ENCODE measurements around the gene AVEN. TPM values are rescaled to one million over a fixed set of nuclear protein-coding genes. Genes with fewer than 3 reads are reported as not detected.

Gene AVEN
- polyA plus RNA-seq, 1 of the 3 experiments (the other 2 are of a cell fraction) = 7.5 TPM

DNA sequence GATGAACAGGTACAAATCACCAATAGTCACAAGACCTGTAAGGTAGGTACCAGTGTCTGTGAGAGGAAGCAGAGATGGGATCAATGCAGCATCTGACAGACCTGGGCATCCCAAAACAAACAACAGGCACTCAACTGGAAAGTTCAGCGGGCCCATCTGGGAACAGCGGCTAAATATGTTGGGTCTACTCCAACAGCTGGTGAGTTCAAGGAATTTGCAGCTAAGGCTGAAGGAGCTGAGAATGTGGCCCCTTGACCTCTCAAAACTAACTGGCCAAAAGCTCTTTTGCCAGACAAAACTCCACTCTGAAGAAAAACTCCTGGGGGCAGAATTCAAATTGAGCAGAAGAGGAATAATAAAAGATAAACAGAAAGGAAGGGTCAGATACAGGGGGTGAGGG, 24.4 kb downstream of the AVEN start:
- Histone ChIP-seq H3F3A (replicated peaks; ENCODE audit: insufficient read depth) (no peaks in the 10 kb centered on the region), H3K9me3 (no peaks in the 10 kb centered on the region), H4K20me1 (ENCODE audit: insufficient read depth) (no peaks in the 10 kb centered on the region), H3K27me3 (ENCODE audit: insufficient read depth) (no peaks in the 10 kb centered on the region), H3K9me2 (0 out of 2 replicates have a peak, but pooled peaks cover 4% of the 10 kb centered on the region), H3K79me2 (ENCODE audit: insufficient read depth) (no peaks in the 10 kb centered on the region), H3K9ac (no peak overlapping the region), H3K36me3 (replicated peaks in 1 of 2; ENCODE audit: control insufficient read depth in 1 of 2, insufficient read depth in 2 of 2, low read length in 1 of 2) (no peaks in the 10 kb centered on the region), H3K4me3 (ENCODE audit: low read depth in 2 of 2, low read length in 1 of 2) (no peak overlapping the region), H2AFZ (ENCODE audit: low read depth) (no peak overlapping the region), H3K4me2 (no peak overlapping the region), H3K4me1 (ENCODE audit: control insufficient read depth in 1 of 2, insufficient read depth in 2 of 2, low read depth in 1 of 2, low read length in 1 of 2) (no peaks in the 10 kb centered on the region), H3K27ac (ENCODE audit: low read depth in 2 of 2, low read length in 1 of 2) (no peak overlapping the region)
- WGBS (ENCODE audit: low lambda C conversion rate) = 100% methylated on average over 2 of the region's 2 CpGs
- no peak for DNase-seq
- TF ChIP-seq NFIC (IDR thresholded peaks at IDR 0.05; ENCODE audit: borderline replicate concordance) = no peak
- TF ChIP-seq, protein P1, sequence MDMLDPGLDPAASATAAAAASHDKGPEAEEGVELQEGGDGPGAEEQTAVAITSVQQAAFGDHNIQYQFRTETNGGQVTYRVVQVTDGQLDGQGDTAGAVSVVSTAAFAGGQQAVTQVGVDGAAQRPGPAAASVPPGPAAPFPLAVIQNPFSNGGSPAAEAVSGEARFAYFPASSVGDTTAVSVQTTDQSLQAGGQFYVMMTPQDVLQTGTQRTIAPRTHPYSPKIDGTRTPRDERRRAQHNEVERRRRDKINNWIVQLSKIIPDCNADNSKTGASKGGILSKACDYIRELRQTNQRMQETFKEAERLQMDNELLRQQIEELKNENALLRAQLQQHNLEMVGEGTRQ (IDR thresholded peaks at IDR 0.05; ENCODE audit: borderline replicate concordance, low read depth, low read length) = no peak
- no peak for TF ChIP-seq RFX5 (IDR thresholded peaks at IDR 0.05; ENCODE audit: low read length)
- TF ChIP-seq TCF12 (IDR thresholded peaks at IDR 0.05) = no peak
- TF ChIP-seq MXI1 (IDR thresholded peaks at IDR 0.05; ENCODE audit: low read depth, low read length) = no peak
- no peak for TF ChIP-seq NRF1 (IDR thresholded peaks at IDR 0.05; ENCODE audit: low read depth, low read length)
- ChIA-PET CTCF (no interaction called here), POLR2A (no interaction called here)

DNA sequence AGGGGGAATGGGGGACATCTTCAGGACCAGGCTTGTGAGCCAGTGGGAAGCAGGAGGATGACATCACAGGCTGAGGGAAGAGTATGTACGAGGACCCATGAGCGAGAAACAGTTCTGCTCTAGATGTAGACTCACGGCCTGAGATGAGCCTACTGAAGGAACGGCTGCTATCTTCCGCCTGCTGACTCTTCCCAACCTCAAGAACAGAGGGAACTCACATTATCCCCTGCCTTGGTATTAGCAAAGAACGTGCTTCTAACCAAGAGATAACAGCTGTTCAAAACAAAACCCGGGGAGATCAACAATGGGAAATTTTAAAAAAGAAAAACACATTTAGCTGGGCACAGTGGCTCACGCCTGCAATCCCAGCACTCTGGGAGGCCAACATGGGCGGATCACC, 25.3 kb downstream of the AVEN start:
- TF ChIP-seq, protein P2, sequence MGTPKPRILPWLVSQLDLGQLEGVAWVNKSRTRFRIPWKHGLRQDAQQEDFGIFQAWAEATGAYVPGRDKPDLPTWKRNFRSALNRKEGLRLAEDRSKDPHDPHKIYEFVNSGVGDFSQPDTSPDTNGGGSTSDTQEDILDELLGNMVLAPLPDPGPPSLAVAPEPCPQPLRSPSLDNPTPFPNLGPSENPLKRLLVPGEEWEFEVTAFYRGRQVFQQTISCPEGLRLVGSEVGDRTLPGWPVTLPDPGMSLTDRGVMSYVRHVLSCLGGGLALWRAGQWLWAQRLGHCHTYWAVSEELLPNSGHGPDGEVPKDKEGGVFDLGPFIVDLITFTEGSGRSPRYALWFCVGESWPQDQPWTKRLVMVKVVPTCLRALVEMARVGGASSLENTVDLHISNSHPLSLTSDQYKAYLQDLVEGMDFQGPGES (IDR thresholded peaks at IDR 0.05; ENCODE audit: low read depth, low read length) = no peak
- TF ChIP-seq TCF12 (IDR thresholded peaks at IDR 0.05) (no peak), JUND (IDR thresholded peaks at IDR 0.05) (no peak), GABPA (IDR thresholded peaks at IDR 0.05; ENCODE audit: low read depth) (no peak)
- TF ChIP-seq, protein P1 (IDR thresholded peaks at IDR 0.05; ENCODE audit: borderline replicate concordance, low read depth, low read length) = no peak
- POLR2A ChIA-PET = no interaction called here
- H2AFZ ChIP-seq (ENCODE audit: low read depth) = no peak overlapping the region
- H3K4me1 ChIP-seq (ENCODE audit: control insufficient read depth in 1 of 2, insufficient read depth in 2 of 2, low read depth in 1 of 2, low read length in 1 of 2) = no peaks in the 10 kb centered on the region
- H3K27ac ChIP-seq (ENCODE audit: low read depth in 2 of 2, low read length in 1 of 2) = no peak overlapping the region
- CTCF ChIA-PET = no interaction called here
- H3F3A ChIP-seq (replicated peaks; ENCODE audit: insufficient read depth) = no peaks in the 10 kb centered on the region
- no peaks in the 10 kb centered on the region for H3K36me3 ChIP-seq (replicated peaks in 1 of 2; ENCODE audit: control insufficient read depth in 1 of 2, insufficient read depth in 2 of 2, low read length in 1 of 2)
- WGBS (ENCODE audit: low lambda C conversion rate) = 96% methylated on average over 9 of the region's 9 CpGs
- H3K9me3 ChIP-seq = no peaks in the 10 kb centered on the region
- no peaks in the 10 kb centered on the region for H4K20me1 ChIP-seq (ENCODE audit: insufficient read depth)
- H3K9ac ChIP-seq = no peak overlapping the region
- H3K4me2 ChIP-seq = no peak overlapping the region
- H3K79me2 ChIP-seq (ENCODE audit: insufficient read depth) = no peaks in the 10 kb centered on the region
- 0 out of 2 replicates have a peak, but pooled peaks cover 4% of the 10 kb centered on the region for H3K9me2 ChIP-seq
- H3K27me3 ChIP-seq (ENCODE audit: insufficient read depth) = no peaks in the 10 kb centered on the region
- no peak overlapping the region for H3K4me3 ChIP-seq (ENCODE audit: low read depth in 2 of 2, low read length in 1 of 2)
- DNase-seq = no peak
